Left ventricle myocardium inferior (tissue), 1 donor: ENCODE data around the gene APBA1. TPM values are rescaled to one million over a fixed set of nuclear protein-coding genes. Genes with fewer than 3 reads are reported as not detected.

ENCODE experiments used
- DNase-seq: peaks from one replicate; pipeline ENCODE4 v3.0.0-alpha.2; 2020
- H3K27ac ChIP-seq: fragments of 200-600 bp; replicated peaks from 2 replicates; pipeline ENCODE4 v1.8.0; 2021
- H3K27me3 ChIP-seq: fragments of 200-600 bp; 2 replicates; pipeline ENCODE4 v1.8.0; 2021; ENCODE audit warnings: low read depth
- H3K36me3 ChIP-seq: fragments of 200-600 bp; 2 replicates; pipeline ENCODE4 v1.8.0; 2021
- H3K4me1 ChIP-seq: fragments of 200-600 bp; 2 replicates; pipeline ENCODE4 v1.8.0; 2021
- H3K4me3 ChIP-seq: fragments of 200-600 bp; 2 replicates; pipeline ENCODE4 v1.8.0; 2021; ENCODE audit warnings: mild to moderate bottlenecking, moderate library complexity
- H3K9me3 ChIP-seq: fragments of 200-600 bp; replicated peaks from 2 replicates; pipeline ENCODE4 v1.8.0; 2021
- CTCF ChIP-seq: fragments of 200-600 bp; IDR thresholded peaks from 2 replicates; pipeline ENCODE4 v1.8.0; 2021; ENCODE audit warnings: antibody characterized with exemption, mild to moderate bottlenecking, borderline replicate concordance
- intact Hi-C: fragments of 100-400 bp; cut with micrococcal nuclease; formaldehyde crosslinking; loops from one replicate; pipeline ENCODE4 v1.11.0; 2022
- long read RNA-seq: library from polyadenylated mRNA; unstranded; transcript quantifications from one replicate; pipeline ENCODE4 v2.0.0, GENCODE V29; 2021
- total RNA-seq: library from RNA; stranded (reverse); fragmentation: NEBNext Ultra II Directional; extraction: Animal tissue kit (Norgen Biotek cat#: 25700); gene quantifications from one replicate; pipeline ENCODE4 v1.2.1, GENCODE V29; 2021
- donor health status: DM: no; HTN: yes; CAD: no; lungs with severe emphysema.

The APBA1 gene
- total RNA-seq = 3.0 TPM
- long read RNA-seq = 0 reads

DNA sequence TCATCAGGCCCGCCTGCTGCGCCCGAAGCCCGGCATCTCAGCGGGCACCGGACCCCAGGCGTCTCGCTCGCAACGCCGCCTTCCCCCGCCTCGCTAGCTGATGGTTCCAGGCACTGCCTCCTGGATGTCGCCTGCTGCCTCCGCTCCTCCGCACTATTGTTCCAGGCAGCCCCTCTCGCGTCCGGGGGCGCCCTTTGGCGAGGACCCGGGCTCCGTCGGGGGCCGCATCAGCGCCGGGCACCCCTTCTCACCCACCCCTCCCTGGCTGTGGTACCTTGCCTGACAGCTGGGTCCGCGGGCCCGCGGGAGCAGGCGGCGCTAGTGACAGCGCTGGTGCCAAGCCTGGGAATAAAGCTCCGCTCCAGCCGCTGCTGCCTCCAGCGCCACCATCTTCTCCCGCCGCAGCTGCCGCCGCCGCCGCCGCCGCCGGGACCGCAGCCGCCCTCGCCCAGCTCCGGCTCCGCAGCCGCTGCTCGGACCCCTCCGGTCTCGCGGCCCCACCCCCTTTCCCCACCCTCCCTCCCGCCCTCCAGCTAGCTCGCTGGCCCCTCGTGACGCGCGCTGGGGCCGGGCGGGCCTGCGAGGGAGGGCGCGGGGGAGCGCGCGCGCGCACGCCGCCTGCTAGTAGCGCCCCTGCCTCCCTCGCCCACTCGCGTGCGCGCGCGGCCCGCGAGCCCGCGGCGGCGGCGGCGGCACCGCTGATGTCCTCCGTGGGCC lies at the start of gene APBA1:
TSS of gene APBA1 (minus strand) at position 493 of the 717 bp plus-strand sequence.
- intact Hi-C loops = no loop called here

GRCh38 chr9:69719983-69720382 lies 47.8 kb upstream of the APBA1 start:
- Histone ChIP-seq H3K36me3 (peaks cover 76% of the 10 kb centered on the region), H3K9me3 (no peaks in the 10 kb centered on the region), H3K4me1 (no peaks in the 10 kb centered on the region), H3K27me3 (no peaks in the 10 kb centered on the region), H3K4me3 (no peak overlapping the region), H3K27ac (no peak overlapping the region)
- intact Hi-C loops = no loop called here
- TF ChIP-seq CTCF = no peak
- DNase-seq = no peak

More for the DNA sequence above, at the start of gene APBA1:
- DNase-seq = peak; percentile 75
- H3K4me1 ChIP-seq = peaks cover 26% of the 10 kb centered on the region
- H3K27me3 ChIP-seq = no peaks in the 10 kb centered on the region
- no peaks in the 10 kb centered on the region for H3K36me3 ChIP-seq
- H3K4me3 ChIP-seq = peak within 1 kb of the TSS; percentile 96
- TF ChIP-seq CTCF = peak; percentile 26
- H3K9me3 ChIP-seq = no peaks in the 10 kb centered on the region
- H3K27ac ChIP-seq = peak within 1 kb of the TSS; percentile 94

- intact Hi-C loops = no loop called here
- no peak for DNase-seq
- Histone ChIP-seq H3K36me3 (peaks cover 73% of the 10 kb centered on the region), H3K9me3 (no peaks in the 10 kb centered on the region), H3K27me3 (no peaks in the 10 kb centered on the region), H3K4me1 (no peaks in the 10 kb centered on the region), H3K4me3 (no peak overlapping the region), H3K27ac (no peak overlapping the region)
- TF ChIP-seq CTCF = no peak
These were observed 47.2 kb upstream of the APBA1 start for GRCh38 chr9:69719367-69719766.

- H3K27me3 ChIP-seq = no peaks in the 10 kb centered on the region
- no peak for DNase-seq
- TF ChIP-seq CTCF = no peak
- no peaks in the 10 kb centered on the region for H3K9me3 ChIP-seq
- H3K27ac ChIP-seq = no peak overlapping the region
- H3K36me3 ChIP-seq = peaks cover 71% of the 10 kb centered on the region
- H3K4me1 ChIP-seq = no peaks in the 10 kb centered on the region
- H3K4me3 ChIP-seq = no peak overlapping the region
- intact Hi-C loops = no loop called here
These were observed 46.0 kb upstream of the APBA1 start for GRCh38 chr9:69718218-69718617.

DNA sequence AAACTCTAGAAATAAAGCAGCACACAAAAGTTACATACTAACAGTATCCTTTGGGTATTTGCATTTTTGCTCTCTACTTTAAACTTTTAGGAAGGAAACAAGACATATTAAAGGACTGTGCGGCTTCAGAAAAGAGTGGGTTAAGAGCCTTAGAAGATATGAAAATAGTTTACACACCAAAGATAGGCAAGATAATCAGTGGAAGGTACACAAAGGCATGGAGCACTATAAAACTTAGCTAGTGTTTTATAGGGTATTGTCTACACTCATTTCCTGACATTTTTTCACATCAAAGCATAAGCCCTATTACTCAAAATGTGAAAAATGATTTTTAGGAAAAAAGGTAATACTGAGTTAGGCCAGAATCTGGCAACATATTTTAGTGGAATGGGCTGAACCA lies 43.7 kb upstream of the APBA1 start:
- intact Hi-C loops = no loop called here
- DNase-seq = no peak
- H3K4me3 ChIP-seq = no peak overlapping the region

More for the DNA sequence above, 43.7 kb upstream of the APBA1 start:
- no peaks in the 10 kb centered on the region for H3K4me1 ChIP-seq
- H3K27ac ChIP-seq = no peak overlapping the region
- peaks cover 72% of the 10 kb centered on the region for H3K36me3 ChIP-seq
- H3K9me3 ChIP-seq = no peaks in the 10 kb centered on the region
- H3K27me3 ChIP-seq = no peaks in the 10 kb centered on the region
- TF ChIP-seq CTCF = no peak
